Measurements from ENCODE around the gene FAM131C. TPM values are rescaled to one million over a fixed set of nuclear protein-coding genes. Genes with fewer than 3 reads are reported as not detected.
"Not testable (repeated sequence)": the region's sequence is repeated elsewhere in the genome, so short reads cannot be mapped to it uniquely, and the experiment has no call there.

The FAM131C gene
- polyA plus RNA-seq, 1 donor (not counting 4 experiments of a cell fraction or from before 2014, with no cell fraction given) = 0.31 TPM

DNA sequence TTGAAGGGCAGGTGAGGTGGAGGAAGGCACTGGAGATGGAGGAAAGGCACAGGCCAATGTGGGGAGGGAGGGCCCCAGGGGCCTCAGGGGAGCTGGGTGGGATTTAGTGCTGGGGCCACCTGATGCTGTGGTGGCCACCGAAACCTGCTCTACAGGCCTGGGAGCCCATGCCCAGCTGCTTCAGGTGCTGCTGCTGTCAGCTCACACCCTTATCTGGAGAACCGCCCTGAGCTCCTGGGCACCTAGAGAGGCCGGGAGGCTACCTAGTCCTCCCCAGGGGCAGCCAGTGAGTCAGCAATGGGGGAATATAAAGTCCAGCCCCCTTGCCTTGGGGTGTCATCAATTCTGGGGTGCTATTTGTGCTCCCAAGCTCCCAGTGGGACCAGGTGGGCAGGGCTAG is 12.2 kb downstream of the FAM131C start:
- no peak for FAIRE-seq
- Histone ChIP-seq H3K27ac (ENCODE audit: control insufficient read depth, insufficient read depth, low read length) (no peak overlapping the region), H3K4me3 (ENCODE audit: control insufficient read depth in 2 of 3, extremely low read depth in 1 of 3, insufficient read depth in 2 of 3, low read depth in 1 of 3, low read length in 3 of 3) (no peak overlapping the region), H3K79me2 (ENCODE audit: control insufficient read depth, insufficient read depth, low read length) (no peaks in the 10 kb centered on the region), H3K36me3 (ENCODE audit: control insufficient read depth in 2 of 2, extremely low read depth in 1 of 2, insufficient read depth in 2 of 2, low read length in 2 of 2) (no peaks in the 10 kb centered on the region), H4K20me1 (ENCODE audit: control insufficient read depth, extremely low read depth, insufficient read depth, low read length) (no peaks in the 10 kb centered on the region), H3K9me3 (ENCODE audit: control insufficient read depth, low read depth, low read length) (no peaks in the 10 kb centered on the region), H3K4me1 (ENCODE audit: control insufficient read depth, extremely low read depth, insufficient read depth, low read length) (no peaks in the 10 kb centered on the region), H3K9me1 (ENCODE audit: control insufficient read depth, extremely low read depth, insufficient read depth, low read length) (no peaks in the 10 kb centered on the region), H3K27me3 (ENCODE audit: control insufficient read depth, extremely low read depth, insufficient read depth, low read length) (no peaks in the 10 kb centered on the region), H3K4me2 (ENCODE audit: control insufficient read depth, extremely low read depth, insufficient read depth, low read depth, low read length) (no peak overlapping the region), H2AFZ (ENCODE audit: control insufficient read depth, low read length) (no peak overlapping the region), H3K9ac (ENCODE audit: control insufficient read depth, extremely low read depth, insufficient read depth, low read length) (no peak overlapping the region)
- DNase-seq (ENCODE audit: low read depth, low spot score) = no peak
- TF ChIP-seq, protein P1, sequence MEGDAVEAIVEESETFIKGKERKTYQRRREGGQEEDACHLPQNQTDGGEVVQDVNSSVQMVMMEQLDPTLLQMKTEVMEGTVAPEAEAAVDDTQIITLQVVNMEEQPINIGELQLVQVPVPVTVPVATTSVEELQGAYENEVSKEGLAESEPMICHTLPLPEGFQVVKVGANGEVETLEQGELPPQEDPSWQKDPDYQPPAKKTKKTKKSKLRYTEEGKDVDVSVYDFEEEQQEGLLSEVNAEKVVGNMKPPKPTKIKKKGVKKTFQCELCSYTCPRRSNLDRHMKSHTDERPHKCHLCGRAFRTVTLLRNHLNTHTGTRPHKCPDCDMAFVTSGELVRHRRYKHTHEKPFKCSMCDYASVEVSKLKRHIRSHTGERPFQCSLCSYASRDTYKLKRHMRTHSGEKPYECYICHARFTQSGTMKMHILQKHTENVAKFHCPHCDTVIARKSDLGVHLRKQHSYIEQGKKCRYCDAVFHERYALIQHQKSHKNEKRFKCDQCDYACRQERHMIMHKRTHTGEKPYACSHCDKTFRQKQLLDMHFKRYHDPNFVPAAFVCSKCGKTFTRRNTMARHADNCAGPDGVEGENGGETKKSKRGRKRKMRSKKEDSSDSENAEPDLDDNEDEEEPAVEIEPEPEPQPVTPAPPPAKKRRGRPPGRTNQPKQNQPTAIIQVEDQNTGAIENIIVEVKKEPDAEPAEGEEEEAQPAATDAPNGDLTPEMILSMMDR (optimal IDR thresholded peaks at IDR 0.05 in 1 of 3, IDR thresholded peaks at IDR 0.05 in 1 of 3, conservative IDR thresholded peaks at IDR 0.05 in 1 of 3; ENCODE audit: extremely low read depth in 1 of 3, insufficient read depth in 2 of 3, low read length in 3 of 3) = no peak
- no peak for TF ChIP-seq EZH2 (IDR thresholded peaks at IDR 0.05; ENCODE audit: low read length)
- dilution Hi-C loops (cut with MboI; ENCODE audit: extremely low pct_ligation_motif_present, low sequenced_read_pairs) = no loop called here

DNA sequence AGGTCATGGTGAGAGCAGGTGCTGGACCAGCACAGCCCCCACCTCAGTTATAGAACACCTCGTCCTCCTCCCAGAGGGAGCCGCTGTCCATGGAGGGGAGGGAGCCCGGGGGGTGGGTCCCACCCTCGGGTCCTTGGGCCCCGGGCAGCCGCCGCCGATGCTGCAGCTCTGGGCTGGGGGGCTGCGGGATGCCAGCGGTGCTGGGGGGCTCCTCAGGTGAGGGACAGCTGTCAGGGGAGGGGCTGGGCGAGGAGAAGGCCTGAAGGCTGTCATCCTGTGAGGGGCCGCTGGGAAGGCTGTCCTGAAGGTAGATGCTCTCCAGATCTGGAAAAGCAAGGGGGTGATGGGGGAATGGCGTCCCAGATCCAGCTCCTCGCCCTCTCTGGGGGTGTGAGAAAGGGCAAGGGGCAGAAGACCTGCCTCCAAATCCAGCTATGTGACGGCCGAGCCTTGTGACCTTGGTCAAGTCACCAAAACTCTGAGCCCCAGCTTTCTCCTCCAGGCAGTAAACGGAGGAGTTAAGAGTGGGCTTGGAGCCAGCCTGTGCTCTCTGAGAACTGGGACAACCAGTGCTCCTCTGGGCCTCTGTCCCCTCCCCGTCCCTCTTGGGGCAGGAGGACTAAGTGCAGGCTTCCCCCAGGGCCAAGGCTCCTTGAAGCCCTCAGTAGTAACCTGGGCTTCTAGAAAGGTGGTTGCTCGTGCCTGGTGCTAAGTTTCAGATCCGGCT is 14.9 kb downstream of the FAM131C start:
- H4K20me1 ChIP-seq (ENCODE audit: control insufficient read depth, extremely low read depth, insufficient read depth, low read length); H2AFZ ChIP-seq (ENCODE audit: control insufficient read depth, low read length); H3K27me3 ChIP-seq (ENCODE audit: control insufficient read depth, extremely low read depth, insufficient read depth, low read length); H3K9me3 ChIP-seq (ENCODE audit: control insufficient read depth, low read depth, low read length); DNase-seq (ENCODE audit: low read depth, low spot score); H3K79me2 ChIP-seq (ENCODE audit: control insufficient read depth, insufficient read depth, low read length); H3K9ac ChIP-seq (ENCODE audit: control insufficient read depth, extremely low read depth, insufficient read depth, low read length); H3K36me3 ChIP-seq (ENCODE audit: control insufficient read depth in 2 of 2, extremely low read depth in 1 of 2, insufficient read depth in 2 of 2, low read length in 2 of 2); H3K27ac ChIP-seq (ENCODE audit: control insufficient read depth, insufficient read depth, low read length); H3K4me2 ChIP-seq (ENCODE audit: control insufficient read depth, extremely low read depth, insufficient read depth, low read depth, low read length); H3K4me3 ChIP-seq (ENCODE audit: control insufficient read depth in 2 of 3, extremely low read depth in 1 of 3, insufficient read depth in 2 of 3, low read depth in 1 of 3, low read length in 3 of 3); H3K4me1 ChIP-seq (ENCODE audit: control insufficient read depth, extremely low read depth, insufficient read depth, low read length); dilution Hi-C loops (cut with MboI; ENCODE audit: extremely low pct_ligation_motif_present, low sequenced_read_pairs); FAIRE-seq; H3K9me1 ChIP-seq (ENCODE audit: control insufficient read depth, extremely low read depth, insufficient read depth, low read length): not testable (repeated sequence)

DNA sequence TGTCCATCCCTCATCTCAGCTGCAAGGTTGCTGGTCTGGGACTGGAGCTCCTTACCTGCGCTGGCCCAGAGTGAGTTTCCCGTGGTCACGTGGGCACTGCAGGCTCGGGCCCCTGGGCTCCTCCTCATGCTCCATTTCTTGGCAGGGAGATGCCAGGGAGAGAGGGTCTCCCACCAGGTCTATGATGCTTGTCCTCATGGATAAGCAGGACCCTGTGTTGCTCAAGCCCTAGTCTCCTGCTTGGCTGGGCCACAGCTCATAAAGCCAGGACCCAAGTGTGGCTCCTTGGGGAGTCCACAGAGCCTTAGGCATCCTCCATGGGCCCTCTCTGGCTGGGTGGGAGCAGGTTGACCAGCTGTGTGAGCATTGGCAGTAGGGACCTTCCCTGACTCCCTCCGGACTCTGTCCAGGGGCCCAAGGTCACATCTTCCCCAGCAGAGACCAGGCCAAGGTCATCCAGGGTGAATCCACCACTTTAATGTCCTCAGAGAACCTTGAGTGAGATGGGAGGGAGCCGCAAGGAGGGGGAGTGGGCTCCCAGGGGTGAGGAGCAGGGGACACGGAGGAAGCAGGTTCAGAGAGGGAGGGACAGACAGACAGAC is 16.0 kb downstream of the FAM131C start:
- H3K9ac ChIP-seq (ENCODE audit: control insufficient read depth, extremely low read depth, insufficient read depth, low read length); H3K36me3 ChIP-seq (ENCODE audit: control insufficient read depth in 2 of 2, extremely low read depth in 1 of 2, insufficient read depth in 2 of 2, low read length in 2 of 2); H3K4me2 ChIP-seq (ENCODE audit: control insufficient read depth, extremely low read depth, insufficient read depth, low read depth, low read length); H3K9me1 ChIP-seq (ENCODE audit: control insufficient read depth, extremely low read depth, insufficient read depth, low read length); H3K4me1 ChIP-seq (ENCODE audit: control insufficient read depth, extremely low read depth, insufficient read depth, low read length); H3K79me2 ChIP-seq (ENCODE audit: control insufficient read depth, insufficient read depth, low read length); DNase-seq (ENCODE audit: low read depth, low spot score); H2AFZ ChIP-seq (ENCODE audit: control insufficient read depth, low read length); H3K9me3 ChIP-seq (ENCODE audit: control insufficient read depth, low read depth, low read length); H3K27ac ChIP-seq (ENCODE audit: control insufficient read depth, insufficient read depth, low read length); H3K4me3 ChIP-seq (ENCODE audit: control insufficient read depth in 2 of 3, extremely low read depth in 1 of 3, insufficient read depth in 2 of 3, low read depth in 1 of 3, low read length in 3 of 3); dilution Hi-C loops (cut with MboI; ENCODE audit: extremely low pct_ligation_motif_present, low sequenced_read_pairs); H3K27me3 ChIP-seq (ENCODE audit: control insufficient read depth, extremely low read depth, insufficient read depth, low read length); H4K20me1 ChIP-seq (ENCODE audit: control insufficient read depth, extremely low read depth, insufficient read depth, low read length); FAIRE-seq: not testable (repeated sequence)

DNA sequence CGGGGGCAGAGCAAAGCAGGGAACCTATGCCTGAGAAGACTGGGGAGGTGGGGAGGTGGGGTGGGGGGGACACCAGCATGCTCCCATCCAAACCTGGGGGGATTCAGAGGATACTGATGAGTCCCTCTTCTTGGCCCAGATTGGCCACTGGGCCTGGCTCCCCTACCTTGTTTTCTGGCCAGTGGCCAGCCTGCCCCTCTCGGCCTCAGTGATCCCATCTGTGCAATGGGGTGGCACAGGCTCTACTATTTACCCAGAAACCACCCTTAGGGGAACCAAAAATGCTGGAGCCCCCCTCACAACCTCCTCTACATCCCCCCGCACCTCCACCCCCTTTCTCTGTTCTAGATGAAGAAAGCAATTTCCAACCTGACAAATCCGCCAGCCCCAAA is 16.9 kb downstream of the FAM131C start:
- DNase-seq (ENCODE audit: low read depth, low spot score); dilution Hi-C loops (cut with MboI; ENCODE audit: extremely low pct_ligation_motif_present, low sequenced_read_pairs); H3K4me1 ChIP-seq (ENCODE audit: control insufficient read depth, extremely low read depth, insufficient read depth, low read length); H3K9ac ChIP-seq (ENCODE audit: control insufficient read depth, extremely low read depth, insufficient read depth, low read length); H2AFZ ChIP-seq (ENCODE audit: control insufficient read depth, low read length); H3K79me2 ChIP-seq (ENCODE audit: control insufficient read depth, insufficient read depth, low read length); H3K27ac ChIP-seq (ENCODE audit: control insufficient read depth, insufficient read depth, low read length); H3K4me3 ChIP-seq (ENCODE audit: control insufficient read depth in 2 of 3, extremely low read depth in 1 of 3, insufficient read depth in 2 of 3, low read depth in 1 of 3, low read length in 3 of 3); H3K27me3 ChIP-seq (ENCODE audit: control insufficient read depth, extremely low read depth, insufficient read depth, low read length); FAIRE-seq; H3K9me1 ChIP-seq (ENCODE audit: control insufficient read depth, extremely low read depth, insufficient read depth, low read length); H3K9me3 ChIP-seq (ENCODE audit: control insufficient read depth, low read depth, low read length); H3K4me2 ChIP-seq (ENCODE audit: control insufficient read depth, extremely low read depth, insufficient read depth, low read depth, low read length); H3K36me3 ChIP-seq (ENCODE audit: control insufficient read depth in 2 of 2, extremely low read depth in 1 of 2, insufficient read depth in 2 of 2, low read length in 2 of 2); H4K20me1 ChIP-seq (ENCODE audit: control insufficient read depth, extremely low read depth, insufficient read depth, low read length): not testable (repeated sequence)
